ENCODE measurements around the gene EFTUD2.
A peak's percentile ranks its signal among the peaks of the same experiment; 100 is the strongest.

The EFTUD2 gene

DNA sequence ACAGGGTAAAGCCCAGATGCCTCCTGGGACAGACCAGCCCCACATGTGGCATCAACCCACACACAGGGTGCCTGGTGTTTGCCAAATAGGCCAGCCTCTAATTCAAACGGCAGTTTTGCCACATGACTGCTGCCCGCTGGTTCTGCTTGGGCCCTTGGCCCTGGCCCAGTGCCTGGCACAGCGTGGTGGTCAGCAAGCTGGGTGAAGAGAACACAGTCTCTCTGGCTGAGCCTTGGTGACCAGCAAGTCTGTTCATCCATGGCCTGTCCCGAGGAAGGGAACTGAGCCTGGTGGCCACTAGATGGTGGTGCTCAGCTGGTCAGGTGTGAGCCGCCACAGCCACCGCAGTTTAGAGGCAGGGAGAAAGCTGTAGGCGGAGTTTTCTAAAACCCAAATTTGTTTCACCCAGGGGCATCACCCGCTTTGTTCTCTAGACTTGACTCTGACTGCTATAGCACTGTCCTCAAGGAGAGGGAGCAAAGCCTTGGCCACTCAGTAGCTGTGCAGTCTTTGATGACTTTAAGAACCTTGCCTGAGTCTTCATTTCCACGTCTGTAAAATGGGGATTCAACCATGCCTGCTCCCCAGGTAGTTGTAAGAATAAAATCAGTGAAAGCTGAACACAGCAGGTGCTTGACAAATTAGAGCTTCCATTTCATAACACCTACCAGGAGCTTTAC, 20.8 kb upstream of the EFTUD2 start:
- TF ChIP-seq GATA1 (IDR thresholded peaks at IDR 0.05; ENCODE audit: low read depth, low read length) (no peak), POLR2A (IDR thresholded peaks at IDR 0.05; ENCODE audit: low read length) (no peak)
- peak; percentile 77 to 83 for DNase-seq

DNA sequence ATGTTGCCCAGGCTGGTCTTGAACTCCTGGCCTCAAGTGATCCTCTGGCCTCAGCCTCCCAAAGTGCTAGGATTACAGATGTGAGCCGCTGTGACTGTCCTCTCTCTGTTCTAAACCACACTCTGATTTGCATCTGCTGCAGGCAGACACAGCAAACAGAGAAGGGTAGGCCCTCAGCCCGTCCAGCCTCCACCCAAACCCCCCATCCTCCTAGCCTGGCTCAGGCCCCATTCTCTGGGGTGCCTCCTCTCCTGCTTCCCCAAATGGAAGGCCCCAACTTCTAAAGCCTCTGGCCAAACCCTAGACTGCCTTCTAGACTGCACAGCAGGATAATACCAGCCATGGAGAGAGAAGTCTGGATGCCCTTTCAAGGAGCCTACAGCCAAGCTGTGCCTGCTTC, 20.2 kb upstream of the EFTUD2 start:
- TF ChIP-seq POLR2A (IDR thresholded peaks at IDR 0.05; ENCODE audit: low read length) = no peak
- TF ChIP-seq GATA1 (IDR thresholded peaks at IDR 0.05; ENCODE audit: low read depth, low read length) = no peak
- no peak for DNase-seq

DNA sequence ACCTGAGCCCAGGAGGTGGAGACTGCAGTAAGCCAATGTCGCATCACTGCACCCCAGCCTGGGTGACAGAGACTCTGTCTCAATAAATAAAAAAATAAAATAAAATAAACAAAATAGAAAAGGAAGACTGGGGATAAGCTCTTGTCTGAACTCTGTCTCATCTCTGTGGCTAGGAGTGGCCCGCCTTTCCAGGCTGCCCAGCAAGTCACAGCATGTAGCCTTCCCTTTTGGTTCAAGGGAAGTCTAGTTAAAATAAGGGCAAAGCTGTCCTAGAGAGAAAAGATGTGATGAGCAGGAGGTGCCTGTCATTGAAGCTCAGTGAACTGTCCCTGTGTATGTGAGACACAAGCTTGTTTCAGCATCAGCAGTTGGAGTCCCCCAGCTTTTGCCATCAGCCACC, 18.8 kb upstream of the EFTUD2 start:
- TF ChIP-seq POLR2A (IDR thresholded peaks at IDR 0.05; ENCODE audit: low read length) (no peak), GATA1 (IDR thresholded peaks at IDR 0.05; ENCODE audit: low read depth, low read length) (no peak)
- DNase-seq = no peak

DNA sequence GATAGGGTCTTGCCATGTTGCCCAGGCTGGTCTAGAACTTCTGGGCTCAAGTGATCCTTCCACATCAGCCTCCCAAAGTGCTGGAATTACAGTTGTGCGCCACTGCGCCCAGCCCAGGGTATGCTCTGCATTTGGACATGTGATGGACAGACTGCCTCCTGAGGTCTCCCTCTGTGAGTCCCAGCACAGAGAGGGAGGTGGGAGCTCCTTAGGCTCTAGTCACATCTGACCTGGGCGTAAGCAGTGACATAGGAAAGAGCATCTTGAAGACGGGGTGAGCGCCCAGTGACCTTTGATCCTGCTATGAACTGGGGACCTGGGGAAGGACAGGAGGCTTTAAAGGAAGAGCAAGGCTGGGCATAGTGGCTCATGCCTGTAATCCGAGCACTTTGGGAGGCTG, 18.2 kb upstream of the EFTUD2 start:
- no peak for DNase-seq
- TF ChIP-seq GATA1 (IDR thresholded peaks at IDR 0.05; ENCODE audit: low read depth, low read length) (no peak), POLR2A (IDR thresholded peaks at IDR 0.05; ENCODE audit: low read length) (no peak)

DNA sequence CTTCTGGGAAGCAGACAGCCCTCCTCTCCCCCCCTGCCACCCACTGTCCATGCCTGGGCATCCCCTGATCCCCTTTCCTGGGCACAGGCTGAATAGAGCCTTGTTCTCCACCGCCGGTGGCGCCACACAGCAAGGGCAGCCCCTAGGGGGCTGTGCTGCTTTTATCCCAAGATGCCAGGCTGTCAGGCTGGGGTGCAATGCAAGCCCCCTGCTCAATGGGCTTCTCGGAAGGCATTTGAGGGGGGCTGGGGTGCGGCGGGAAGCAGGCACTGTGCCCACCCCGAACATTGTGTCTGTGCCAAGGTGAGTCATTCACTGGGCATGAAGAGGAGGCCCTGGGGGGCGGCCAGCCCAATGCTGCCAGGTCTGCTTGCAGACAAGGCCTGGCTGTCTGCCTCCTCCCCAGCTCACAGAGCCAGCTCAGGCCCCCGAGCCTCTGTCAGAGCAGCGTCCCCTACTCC, 17.6 kb upstream of the EFTUD2 start:
- no peak for TF ChIP-seq GATA1 (IDR thresholded peaks at IDR 0.05; ENCODE audit: low read depth, low read length)
- no peak for DNase-seq

DNA sequence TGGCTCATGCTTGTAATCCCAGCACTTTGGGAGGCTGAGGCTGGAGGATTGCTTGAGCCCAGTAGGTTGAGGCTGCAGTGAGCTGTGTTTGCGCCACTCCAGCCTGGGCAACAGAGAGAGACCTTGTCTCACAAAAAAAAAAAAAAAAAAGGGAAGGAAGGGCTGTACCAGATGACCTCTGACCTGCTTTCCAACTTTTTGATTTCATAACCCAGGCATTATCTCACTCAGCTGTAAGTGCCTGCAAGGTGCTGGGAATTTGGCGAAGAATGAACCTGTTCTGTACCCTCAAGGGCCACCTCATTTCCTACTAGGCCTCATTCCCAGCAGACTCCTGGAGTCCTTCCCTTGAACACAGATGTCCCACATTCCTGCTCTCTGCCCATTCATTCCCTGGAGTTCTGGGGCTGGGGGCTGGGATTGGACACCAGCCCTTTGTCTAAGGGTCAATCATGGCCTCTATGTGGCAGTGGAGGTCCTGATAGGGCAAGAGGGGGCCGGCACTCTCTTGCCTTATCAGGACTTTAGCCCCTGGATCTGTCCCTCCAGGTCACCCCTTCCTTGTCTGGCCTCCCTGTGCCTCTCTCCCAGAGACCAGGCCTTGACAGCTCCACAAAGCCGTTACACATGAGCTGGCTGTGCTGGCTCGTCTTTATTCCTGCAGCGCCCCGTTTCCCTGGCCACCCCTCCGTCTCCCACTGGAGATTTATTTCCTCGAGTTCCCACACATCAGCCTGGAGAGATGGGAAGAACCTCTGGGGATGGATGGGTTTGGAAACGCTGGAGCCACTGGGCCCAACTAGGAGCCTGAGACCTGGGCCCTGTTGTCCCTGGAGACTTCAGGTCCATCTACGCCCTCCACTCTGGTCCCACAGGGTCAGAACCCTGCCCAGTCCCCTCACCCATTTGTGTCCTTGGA, 16.9 kb upstream of the EFTUD2 start:
- no peak for DNase-seq
- TF ChIP-seq GATA1 (IDR thresholded peaks at IDR 0.05; ENCODE audit: low read depth, low read length) = no peak
- TF ChIP-seq POLR2A (IDR thresholded peaks at IDR 0.05; ENCODE audit: low read length) = no peak

DNA sequence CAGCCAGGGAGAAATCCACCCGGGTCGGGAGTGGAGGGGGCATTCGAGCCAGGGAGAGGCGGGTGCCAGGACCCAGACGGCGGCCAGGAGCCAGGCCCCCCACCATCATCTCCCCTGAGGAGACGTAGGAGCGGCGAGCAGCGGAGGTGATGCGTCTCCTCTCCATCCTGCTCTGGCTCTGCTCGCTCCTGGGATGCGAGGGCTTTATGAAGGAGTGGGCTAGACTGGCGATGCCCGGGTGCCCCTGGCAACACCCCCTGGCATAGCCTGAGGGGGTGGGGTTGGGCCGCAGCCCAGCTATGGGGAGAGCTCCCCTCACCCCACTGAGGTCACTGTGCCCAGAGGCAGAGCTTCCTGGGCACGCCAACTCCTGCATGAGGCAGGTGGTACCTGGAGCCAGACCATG, 16.1 kb upstream of the EFTUD2 start, which contains the start of gene GFAP:
Gene GFAP, minus strand, starts transcription at position 180 of the 406 bp plus-strand sequence. Its CDS starts 14 bp downstream, at position 166.
- TF ChIP-seq GATA1 (IDR thresholded peaks at IDR 0.05; ENCODE audit: low read depth, low read length) = no peak
- no peak for TF ChIP-seq POLR2A (IDR thresholded peaks at IDR 0.05; ENCODE audit: low read length)
- no peak for DNase-seq

DNA sequence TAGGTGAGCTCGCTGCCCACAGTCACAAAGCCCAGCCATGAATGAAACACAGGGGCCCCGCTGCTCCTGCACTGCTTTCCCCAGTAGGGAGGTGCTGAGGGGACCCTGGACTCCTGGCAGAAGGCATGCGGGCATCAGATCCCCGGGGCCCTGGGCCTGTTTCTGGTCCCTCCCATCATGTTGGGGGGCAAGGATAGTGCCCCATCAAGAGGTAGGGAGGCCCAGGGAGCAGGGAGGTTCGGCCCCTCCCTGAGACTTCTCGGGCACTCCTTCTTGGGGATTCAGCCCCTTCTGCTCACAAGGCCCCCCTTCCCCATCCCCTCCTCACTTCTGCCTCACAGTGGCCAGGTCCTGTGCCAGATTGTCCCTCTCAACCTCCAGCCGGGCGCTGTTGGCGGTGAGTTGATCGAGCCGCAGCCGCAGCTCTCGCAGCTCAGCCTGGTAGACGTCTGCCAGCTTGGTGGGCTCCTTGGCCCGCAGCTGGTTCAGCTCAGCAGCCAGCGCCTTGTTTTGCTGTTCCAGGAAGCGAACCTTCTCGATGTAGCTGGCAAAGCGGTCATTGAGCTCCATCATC, 15.5 kb upstream of the EFTUD2 start:
- no peak for TF ChIP-seq GATA1 (IDR thresholded peaks at IDR 0.05; ENCODE audit: low read depth, low read length)
- no peak for TF ChIP-seq POLR2A (IDR thresholded peaks at IDR 0.05; ENCODE audit: low read length)
- DNase-seq = no peak

DNA sequence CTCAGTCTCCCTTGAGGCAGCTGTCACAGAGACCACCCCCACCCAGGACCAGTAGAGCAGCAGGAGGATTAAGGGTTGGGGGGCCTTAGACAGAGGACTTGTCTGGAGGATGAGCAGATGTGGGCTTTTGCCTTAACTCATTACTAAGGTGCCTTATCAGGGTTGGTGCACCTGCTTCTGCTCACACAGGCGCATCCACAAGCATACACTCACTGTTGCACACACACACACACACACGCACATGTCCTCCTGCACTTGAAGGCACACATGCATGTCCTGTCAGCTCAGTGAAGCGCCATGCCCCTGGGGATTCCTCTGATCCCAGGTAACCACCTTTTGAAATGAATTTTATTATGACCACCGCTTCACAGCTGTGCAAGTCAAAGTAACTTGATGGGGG, 14.9 kb upstream of the EFTUD2 start:
- DNase-seq = peak in 1 of 2 experiments; percentile 37
- TF ChIP-seq GATA1 (IDR thresholded peaks at IDR 0.05; ENCODE audit: low read depth, low read length) (no peak), POLR2A (IDR thresholded peaks at IDR 0.05; ENCODE audit: low read length) (no peak)

DNA sequence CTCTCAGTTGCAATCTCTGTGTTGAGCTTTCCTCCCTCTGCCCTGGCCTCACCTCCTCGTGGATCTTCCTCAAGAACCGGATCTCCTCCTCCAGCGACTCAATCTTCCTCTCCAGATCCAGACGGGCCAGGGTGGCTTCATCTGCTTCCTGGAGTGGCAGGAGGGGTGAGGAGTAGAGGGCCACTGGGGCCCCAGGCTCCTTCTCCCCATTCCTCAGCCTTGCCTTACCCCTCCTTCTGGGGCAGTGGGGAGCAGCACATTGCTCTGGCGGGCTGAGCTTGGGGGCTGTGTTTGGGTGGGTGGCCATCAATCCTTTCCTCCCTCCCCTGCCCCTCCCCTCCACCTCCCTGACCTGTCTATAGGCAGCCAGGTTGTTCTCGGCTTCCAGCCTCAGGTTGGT, 14.4 kb upstream of the EFTUD2 start:
- DNase-seq = no peak
- TF ChIP-seq POLR2A (IDR thresholded peaks at IDR 0.05; ENCODE audit: low read length) (no peak), GATA1 (IDR thresholded peaks at IDR 0.05; ENCODE audit: low read depth, low read length) (no peak)

DNA sequence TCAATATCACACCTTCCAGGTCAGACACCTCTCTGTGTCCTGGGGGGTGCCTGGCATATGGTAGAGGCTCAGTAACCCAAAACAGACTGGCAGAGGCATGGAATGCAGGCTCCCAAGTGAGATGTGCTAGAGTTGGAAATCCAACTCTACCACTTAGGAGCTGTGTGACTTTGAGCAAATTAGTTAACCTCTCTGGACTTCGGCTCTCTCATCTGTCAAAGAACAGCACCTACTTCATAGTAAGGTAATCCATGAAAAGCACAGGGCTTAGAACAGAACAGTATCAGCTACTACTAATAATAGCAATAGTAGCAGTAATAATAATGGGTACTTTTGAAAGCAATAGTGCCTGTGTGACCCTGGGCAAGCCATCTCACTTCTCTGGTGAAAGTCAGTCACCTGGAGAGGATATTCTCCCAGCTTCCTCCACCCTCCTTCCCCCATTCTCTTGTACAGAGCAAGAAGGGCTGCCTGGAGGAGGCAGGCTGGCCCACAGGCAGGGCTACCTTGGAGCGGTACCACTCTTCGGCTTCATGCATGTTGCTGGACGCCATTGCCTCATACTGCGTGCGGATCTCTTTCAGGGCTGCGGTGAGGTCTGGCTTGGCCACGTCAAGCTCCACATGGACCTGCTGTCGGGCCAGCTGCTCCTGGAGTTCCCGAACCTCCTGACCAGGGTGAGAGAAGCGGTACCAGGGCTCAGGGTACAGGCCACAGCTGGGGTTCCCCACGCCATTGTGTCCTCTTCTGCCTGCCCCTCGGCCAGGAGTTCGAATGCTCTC, 13.7 kb upstream of the EFTUD2 start:
- no peak for DNase-seq
- TF ChIP-seq GATA1 (IDR thresholded peaks at IDR 0.05; ENCODE audit: low read depth, low read length) (no peak), POLR2A (IDR thresholded peaks at IDR 0.05; ENCODE audit: low read length) (no peak)

DNA sequence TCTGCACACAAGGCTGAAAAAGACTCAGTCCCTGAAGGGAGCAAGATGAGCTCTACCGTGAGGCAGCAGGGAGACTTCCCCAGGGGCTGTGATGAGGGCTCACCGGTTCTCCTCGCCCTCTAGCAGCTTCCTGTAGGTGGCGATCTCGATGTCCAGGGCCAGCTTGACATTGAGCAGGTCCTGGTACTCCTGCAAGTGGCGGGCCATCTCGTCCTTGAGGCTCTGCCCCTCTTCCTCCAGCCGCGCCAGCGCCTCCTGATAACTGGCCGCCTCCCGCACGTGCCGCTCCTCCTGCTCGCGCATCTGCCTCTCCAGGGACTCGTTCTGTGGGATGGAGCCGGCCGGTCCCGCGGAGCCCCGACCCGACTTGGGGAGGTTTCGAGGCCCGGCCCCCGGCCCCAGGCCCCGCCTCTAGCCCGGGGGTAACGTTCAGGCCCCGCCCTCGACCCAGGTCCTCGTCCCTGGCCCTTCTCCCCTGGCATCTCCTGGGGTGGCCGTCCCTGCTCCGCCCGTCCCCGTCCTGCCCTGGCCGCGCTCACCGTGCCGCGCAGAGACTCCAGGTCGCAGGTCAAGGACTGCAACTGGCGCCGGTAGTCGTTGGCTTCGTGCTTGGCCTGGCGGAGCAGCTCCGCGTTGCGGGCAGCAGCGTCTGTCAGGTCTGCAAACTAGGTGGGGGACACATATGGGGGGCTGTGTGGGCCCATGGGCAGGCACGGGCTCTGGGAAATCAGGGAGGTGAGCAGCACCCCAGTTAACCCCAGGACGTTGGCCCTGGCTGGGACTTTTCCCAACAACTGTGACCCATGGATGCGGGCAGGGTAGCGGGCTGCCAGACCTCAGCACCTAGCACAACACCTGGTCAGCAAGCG, 12.1 kb upstream of the EFTUD2 start:
- TF ChIP-seq GATA1 (IDR thresholded peaks at IDR 0.05; ENCODE audit: low read depth, low read length) (no peak), POLR2A (IDR thresholded peaks at IDR 0.05; ENCODE audit: low read length) (no peak)
- DNase-seq = peak; percentile 66 to 70
